Measurements from ENCODE around the gene PPP4R2. TPM values are rescaled to one million over a fixed set of nuclear protein-coding genes. Genes with fewer than 3 reads are reported as not detected.

Gene PPP4R2
- total and polyA plus RNA-seq, 9 donors, result 19.2 to 95.1 (median 77.6) TPM

- no peaks in the 10 kb centered on the region for H3K27me3 ChIP-seq
- H3K9me3 ChIP-seq, result no peaks in the 10 kb centered on the region
- no peak for DNase-seq
- 87 to 90% (median 88%) methylated on average over 4 of the region's 4 CpGs for WGBS, 3 donors
- peaks cover 10% of the 10 kb centered on the region for H3K4me1 ChIP-seq (ENCODE audit: insufficient read depth)
- TF ChIP-seq CTCF (IDR thresholded peaks at IDR 0.05), result no peak
- H3K4me3 ChIP-seq, result no peak overlapping the region
- intact Hi-C loops (cut with DNase I), result no loop called here
- no peak overlapping the region for H3K27ac ChIP-seq
- no peaks in the 10 kb centered on the region for H3K36me3 ChIP-seq
These were observed 21.7 kb downstream of the PPP4R2 start for GRCh38 chr3:73018298-73018697.

- intact Hi-C loops (cut with DNase I), result no loop called here
- Histone ChIP-seq H3K27me3 (no peaks in the 10 kb centered on the region), H3K4me3 (no peak overlapping the region), H3K4me1 (ENCODE audit: insufficient read depth) (peaks cover 8% of the 10 kb centered on the region), H3K36me3 (no peaks in the 10 kb centered on the region), H3K27ac (no peak overlapping the region), H3K9me3 (no peaks in the 10 kb centered on the region)
- DNase-seq, result no peak
- TF ChIP-seq CTCF (IDR thresholded peaks at IDR 0.05) (no peak), POLR2A (IDR thresholded peaks at IDR 0.05) (no peak), EP300 (IDR thresholded peaks at IDR 0.05) (no peak)
- 91 to 96% (median 94%) methylated on average over 5 of the region's 5 CpGs for WGBS, 3 donors
These were observed 22.3 kb downstream of the PPP4R2 start for GRCh38 chr3:73018790-73019441.

GRCh38 chr3:73021301-73021835, 24.8 kb downstream of the PPP4R2 start:
- Histone ChIP-seq H3K27ac (no peak overlapping the region), H3K27me3 (peaks cover 3% of the 10 kb centered on the region), H3K36me3 (no peaks in the 10 kb centered on the region), H3K4me3 (no peak overlapping the region), H3K4me1 (ENCODE audit: insufficient read depth) (peaks cover 8% of the 10 kb centered on the region), H3K9me3 (no peaks in the 10 kb centered on the region)
- WGBS, 3 donors, result 67 to 93% (median 67%) methylated on average over 4 of the region's 4 CpGs
- no peak for DNase-seq
- TF ChIP-seq CTCF (IDR thresholded peaks at IDR 0.05), result no peak
- TF ChIP-seq EP300 (IDR thresholded peaks at IDR 0.05), result no peak
- intact Hi-C loops (cut with DNase I), result loop anchor here in 1 of 4 donors (5.0 kb wide), 1 partner anchor 669 kb away; no protein-coding TSS in a partner anchor

- Histone ChIP-seq H3K27ac (no peak overlapping the region), H3K27me3 (peaks cover 3% of the 10 kb centered on the region), H3K4me1 (ENCODE audit: insufficient read depth) (peaks cover 9% of the 10 kb centered on the region), H3K4me3 (no peak overlapping the region), H3K36me3 (no peaks in the 10 kb centered on the region), H3K9me3 (no peaks in the 10 kb centered on the region)
- TF ChIP-seq EP300 (IDR thresholded peaks at IDR 0.05) (no peak), CTCF (IDR thresholded peaks at IDR 0.05) (no peak), POLR2A (IDR thresholded peaks at IDR 0.05) (no peak)
- no peak for DNase-seq
- intact Hi-C loops (cut with DNase I), result loop anchor here in 1 of 4 donors (5.0 kb wide), 1 partner anchor 673 kb away; no protein-coding TSS in a partner anchor
These were observed 28.2 kb downstream of the PPP4R2 start for GRCh38 chr3:73024836-73025235.
